HG03558 (cell line): ENCODE data around the gene CYB561D1.

Source experiments
- ATAC-seq: cut with Tn5 transposase; IDR thresholded peaks from one replicate; pipeline ENCODE4 v1.9.1; 2021; ENCODE audit warnings: moderate number of reproducible peaks; ENCODE audit not compliant: unreplicated experiment; ENCODE audit errors: extremely low read depth

Gene CYB561D1

GRCh38 chr1:109527098-109527811, 33.4 kb downstream of the CYB561D1 start:
- no peak for ATAC-seq

GRCh38 chr1:109527846-109528695, 34.2 kb downstream of the CYB561D1 start:
- no peak for ATAC-seq

DNA sequence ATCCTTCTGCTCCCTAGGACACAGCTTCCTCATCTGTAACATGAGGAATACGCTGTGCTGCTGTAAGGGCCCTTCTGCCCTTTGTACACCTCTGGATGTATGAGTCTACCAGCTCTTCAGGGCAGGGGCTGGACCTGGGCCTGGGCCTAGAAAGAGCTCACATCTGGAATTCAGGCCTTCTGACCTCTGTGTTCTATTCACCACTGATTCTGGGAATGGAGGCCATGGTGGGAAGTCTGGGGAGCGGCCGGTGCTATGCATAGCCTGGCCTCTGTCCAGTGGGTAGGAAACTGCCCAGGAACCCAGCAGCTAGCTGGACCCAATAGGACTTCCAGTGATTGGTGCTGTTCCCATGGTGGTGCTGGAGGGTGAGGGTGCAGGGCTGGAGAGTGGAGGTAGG, 34.8 kb downstream of the CYB561D1 start:
- ATAC-seq = no peak

GRCh38 chr1:109529881-109530456, 36.1 kb downstream of the CYB561D1 start:
- no peak for ATAC-seq

- no peak for ATAC-seq
These were observed 36.7 kb downstream of the CYB561D1 start for GRCh38 chr1:109530457-109531087.

DNA sequence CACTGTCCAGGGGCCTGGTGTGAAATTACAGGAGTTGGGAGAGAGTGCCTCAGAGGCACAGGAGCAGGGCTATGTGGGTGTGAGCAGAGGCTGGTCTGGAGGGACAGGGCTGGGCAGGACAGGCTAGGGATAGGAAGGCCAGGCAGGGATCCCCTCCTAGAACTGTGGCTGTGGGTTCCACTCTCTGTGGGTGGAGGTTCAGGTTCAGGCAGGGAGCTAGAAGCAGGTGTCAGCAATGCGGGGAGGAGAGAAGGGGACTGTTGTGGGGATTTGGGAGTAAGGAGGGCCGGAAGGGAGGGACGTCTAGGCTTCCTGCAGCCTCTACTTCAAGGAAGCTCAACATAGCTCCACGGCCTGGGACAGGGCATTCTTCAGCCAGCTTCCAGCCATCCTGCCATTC, 37.5 kb downstream of the CYB561D1 start:
- ATAC-seq = no peak

- ATAC-seq = no peak
These were observed 38.0 kb downstream of the CYB561D1 start for GRCh38 chr1:109531826-109532364.

DNA sequence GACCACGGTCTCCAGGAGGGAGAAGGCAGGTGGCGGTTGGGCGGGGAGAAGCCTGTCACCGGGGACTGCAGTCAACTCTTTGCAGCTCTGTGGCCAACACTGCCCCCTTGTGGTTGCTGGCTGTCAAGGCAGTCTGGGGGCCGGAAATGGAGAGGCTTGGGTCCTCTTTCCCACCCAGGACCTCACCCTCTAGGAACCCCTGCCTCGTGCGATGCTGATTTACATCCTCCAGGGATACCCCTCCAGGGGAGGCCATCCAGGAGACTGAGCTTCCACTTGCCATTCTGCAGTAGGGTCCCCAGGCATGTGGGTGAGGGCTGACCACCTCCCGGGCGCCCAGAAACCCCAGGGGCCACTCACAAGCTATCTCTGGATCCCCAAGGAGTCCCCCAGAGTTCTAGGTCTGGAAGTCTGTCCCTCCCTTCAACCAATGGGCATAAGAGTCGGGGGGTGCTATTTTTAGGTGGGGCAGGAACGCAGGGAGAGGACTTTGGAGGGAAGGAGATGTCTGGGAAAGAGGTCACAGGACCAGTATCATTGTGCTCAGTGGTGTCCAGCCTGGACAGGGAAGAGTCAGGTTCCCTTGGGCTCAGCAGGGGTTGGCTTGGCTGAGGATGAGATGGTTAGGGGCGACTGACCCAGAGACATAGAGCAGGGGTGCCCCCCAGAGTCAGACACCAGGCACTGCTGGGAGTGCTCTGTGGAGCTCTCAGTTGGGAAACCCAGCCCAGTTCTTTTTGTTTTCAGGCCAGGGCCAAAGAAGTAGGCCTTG, 38.7 kb downstream of the CYB561D1 start:
- ATAC-seq = no peak

- no peak for ATAC-seq
These were observed 40.5 kb downstream of the CYB561D1 start for GRCh38 chr1:109534307-109534858.

DNA sequence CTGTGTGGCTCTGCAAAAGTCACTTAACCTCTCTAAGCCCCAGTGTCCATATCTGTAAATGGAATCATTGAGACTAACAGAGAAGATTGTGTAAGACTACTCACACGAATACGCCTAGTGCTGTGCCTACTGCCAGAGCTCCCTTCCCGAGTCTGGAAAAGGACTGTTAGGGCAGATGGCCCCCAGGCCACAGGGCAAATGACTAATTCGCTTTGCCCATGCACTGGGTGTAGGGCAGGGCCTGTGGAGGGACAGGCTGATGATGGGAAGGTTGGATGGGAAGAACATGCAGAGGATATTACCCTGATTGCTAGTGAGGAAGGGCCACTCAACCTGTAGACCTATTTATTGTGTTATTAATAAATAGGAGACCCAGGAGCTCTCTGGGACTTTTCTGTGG, 41.6 kb downstream of the CYB561D1 start:
- no peak for ATAC-seq

DNA sequence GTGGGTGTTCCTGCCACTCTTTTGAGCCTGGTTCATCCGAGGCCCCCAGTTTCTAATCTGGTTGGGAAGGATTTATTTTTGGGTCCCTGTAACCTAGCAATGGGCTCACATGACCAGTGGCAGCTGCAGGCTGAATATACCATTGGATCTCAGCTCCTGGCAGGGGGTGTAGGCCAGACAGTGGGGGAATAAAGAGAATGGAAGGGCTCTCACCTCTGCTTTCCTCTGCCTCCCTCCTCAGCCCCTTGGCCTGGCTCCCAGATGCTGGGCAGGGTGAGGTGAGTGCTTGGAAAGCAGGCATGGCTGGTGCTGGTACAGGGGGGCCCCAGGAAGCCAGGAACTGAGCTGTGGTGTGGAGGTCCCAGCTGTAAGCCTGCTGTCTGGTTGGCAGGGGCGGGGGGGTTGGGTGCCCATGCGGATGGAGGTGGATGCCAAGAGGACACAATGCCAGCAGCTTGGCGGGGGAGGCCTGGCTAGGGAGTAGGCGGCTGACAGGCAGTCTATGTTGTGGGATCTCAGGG, 42.1 kb downstream of the CYB561D1 start:
- no peak for ATAC-seq

DNA sequence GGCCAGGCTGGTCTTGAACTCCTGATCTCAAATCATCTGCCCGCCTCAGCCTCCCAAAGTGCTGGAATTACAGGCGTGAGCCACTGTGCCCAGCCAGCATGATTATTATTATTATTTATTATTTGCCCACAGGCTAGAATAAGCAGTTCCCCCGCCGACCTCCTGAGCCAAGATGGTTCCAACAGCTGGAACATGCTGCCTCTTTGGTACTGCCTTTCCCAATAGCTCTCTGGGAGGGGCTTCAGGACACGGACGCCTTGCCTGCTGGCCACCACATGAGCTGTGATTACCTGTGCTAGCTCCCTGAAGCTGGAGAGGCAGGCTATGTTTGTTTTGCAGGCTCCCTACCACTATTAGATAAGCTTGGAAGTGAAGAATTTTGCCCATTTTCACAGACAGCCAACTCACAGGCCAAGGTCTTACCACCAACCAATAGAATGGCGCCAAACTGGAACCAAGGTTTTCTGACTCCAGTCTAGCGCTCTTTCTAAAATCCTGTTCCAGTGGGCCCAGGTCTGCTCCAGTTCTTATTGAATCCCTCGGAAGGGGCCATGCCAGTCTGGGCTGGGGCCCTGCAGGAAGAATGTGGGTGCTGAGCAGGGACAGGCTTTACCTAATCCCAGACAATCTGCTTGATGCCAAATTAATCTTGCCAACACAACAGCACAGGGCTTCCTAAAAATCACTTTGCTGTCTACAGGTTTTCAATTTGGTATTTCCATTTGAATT, 43.7 kb downstream of the CYB561D1 start:
- ATAC-seq = no peak

- no peak for ATAC-seq
These were observed 45.1 kb downstream of the CYB561D1 start for GRCh38 chr1:109538827-109539555.

- no peak for ATAC-seq
These were observed 45.8 kb downstream of the CYB561D1 start, which contains the start of gene GPR61 for GRCh38 chr1:109539676-109540075. GPR61 (plus strand) TSS chr1:109539872; CDS start chr1:109543023, 3,151 bp downstream.

GRCh38 chr1:109541102-109541501, 47.2 kb downstream of the CYB561D1 start:
- no peak for ATAC-seq

- no peak for ATAC-seq
These were observed 48.8 kb downstream of the CYB561D1 start for GRCh38 chr1:109542657-109543056.

GRCh38 chr1:109543283-109543987, 49.5 kb downstream of the CYB561D1 start:
- ATAC-seq = no peak
